Thyroid gland (tissue), 4 donors: ENCODE measurements around the gene BRWD1. TPM values are rescaled to one million over a fixed set of nuclear protein-coding genes. Genes with fewer than 3 reads are reported as not detected.

Source experiments
- DNase-seq, 2 donors: peaks; one replicate each; pipeline ENCODE4 v3.0.0-alpha.2; 2019
- H3K27ac ChIP-seq, 3 donors: fragments of 200-600 bp; sonication (generic); 1 replicate in 2 of 3; 2 replicates in 1 of 3; pipeline ENCODE4 v1.5.1; 2016 to 2019; ENCODE audit warnings: mild to moderate bottlenecking in 1 of 3, moderate library complexity in 1 of 3
- H3K27me3 ChIP-seq: fragments of 200-600 bp; sonication (generic); one replicate; pipeline ENCODE4 v1.5.1; 2019
- H3K36me3 ChIP-seq, 2 donors: fragments of 200-600 bp; sonication (generic); one replicate each; pipeline ENCODE4 v1.5.1; 2016 to 2019
- H3K4me1 ChIP-seq, 2 donors: fragments of 200-600 bp; sonication (generic); one replicate each; pipeline ENCODE4 v1.5.1; 2017 to 2019
- H3K4me3 ChIP-seq, 3 donors: fragments of 200-600 bp; sonication (generic); replicated peaks in 1 of 3; 1 replicate in 2 of 3; 2 replicates in 1 of 3; pipeline ENCODE4 v1.5.1; 2016; ENCODE audit warnings: mild to moderate bottlenecking in 1 of 3
- H3K9me3 ChIP-seq: fragments of 200-600 bp; sonication (generic); one replicate; pipeline ENCODE4 v1.5.1; 2017
- CTCF ChIP-seq, 6 experiments: fragments of 200-600 bp in 3 of 6; fragments of 450-650 bp in 3 of 6; sonication (generic) in 3 of 6; IDR thresholded peaks; one replicate each; pipeline ENCODE4 v1.5.1; 2016 to 2019; ENCODE audit warnings: antibody characterized with exemption in 6 of 6, mild to moderate bottlenecking in 2 of 6, inconsistent platforms in 1 of 6, moderate library complexity in 1 of 6
- POLR2A ChIP-seq, 2 donors: fragments of 450-650 bp; IDR thresholded peaks; one replicate each; pipeline ENCODE4 v1.6.1; 2017; ENCODE audit warnings: antibody characterized with exemption in 2 of 2, mild to moderate bottlenecking in 2 of 2, moderate library complexity in 1 of 2
- WGBS, 2 donors: methylation state at CpG; one replicate each; pipeline ENCODE4 v1.1.5; 2017; 5-methylcytosine and 5-hydroxymethylcytosine counted together
- intact Hi-C: fragments of 100-400 bp; cut with DNase I; formaldehyde crosslinking; loops from one replicate; pipeline ENCODE4 v1.15.1; 2023
- total RNA-seq, 4 donors: library from RNA; depleted of rRNA; stranded (reverse); fragments of >200 nt; gene quantifications; one replicate each; pipeline ENCODE4 v1.2.3, GENCODE V29; 2016

Gene BRWD1
- total RNA-seq, 4 donors from 2014 or later = 66.6 to 125 (median 85.3) TPM

GRCh38 chr21:39187141-39187540, 126.3 kb downstream of the BRWD1 start:
- H3K36me3 ChIP-seq = no peaks in the 10 kb centered on the region
- TF ChIP-seq POLR2A (IDR thresholded peaks at IDR 0.05) (no peak), CTCF (IDR thresholded peaks at IDR 0.05) (no peak)
- intact Hi-C loops = no loop called here

GRCh38 chr21:39186676-39187075, 126.8 kb downstream of the BRWD1 start:
- no peaks in the 10 kb centered on the region for H3K9me3 ChIP-seq
- DNase-seq = no peak
- H3K4me1 ChIP-seq = peaks cover 45 to 46% of the 10 kb centered on the region in 2 donors
- peak overlapping the region in 2 of 3 donors; percentile 39 to 67 for H3K27ac ChIP-seq
- intact Hi-C loops = no loop called here
- H3K4me3 ChIP-seq = no peak overlapping the region
- no peaks in the 10 kb centered on the region for H3K27me3 ChIP-seq
- no peak for TF ChIP-seq POLR2A (IDR thresholded peaks at IDR 0.05)
- TF ChIP-seq CTCF (IDR thresholded peaks at IDR 0.05) = no peak
- no peaks in the 10 kb centered on the region for H3K36me3 ChIP-seq

More at GRCh38 chr21:39187141-39187540, 126.3 kb downstream of the BRWD1 start:
- H3K4me3 ChIP-seq = no peak overlapping the region
- no peaks in the 10 kb centered on the region for H3K27me3 ChIP-seq
- WGBS, 2 donors = 81 to 82% methylated on average over 5 of the region's 5 CpGs
- peaks cover 40 to 41% of the 10 kb centered on the region in 2 donors for H3K4me1 ChIP-seq
- H3K9me3 ChIP-seq = no peaks in the 10 kb centered on the region
- peak overlapping the region in 2 of 3 donors; percentile 39 to 67 for H3K27ac ChIP-seq
- no peak for DNase-seq

GRCh38 chr21:39185157-39185556, 128.3 kb downstream of the BRWD1 start:
- no peaks in the 10 kb centered on the region for H3K27me3 ChIP-seq
- TF ChIP-seq POLR2A (IDR thresholded peaks at IDR 0.05) (no peak), CTCF (IDR thresholded peaks at IDR 0.05) (no peak)
- no peak overlapping the region for H3K27ac ChIP-seq
- intact Hi-C loops = no loop called here
- 71 to 90% methylated on average over 2 of the region's 2 CpGs for WGBS, 2 donors
- no peaks in the 10 kb centered on the region for H3K36me3 ChIP-seq
- H3K4me3 ChIP-seq = no peak overlapping the region
- no peak for DNase-seq
- H3K4me1 ChIP-seq = peaks cover 45 to 49% of the 10 kb centered on the region in 2 donors
- H3K9me3 ChIP-seq = no peaks in the 10 kb centered on the region

GRCh38 chr21:39184050-39184980, 129.1 kb downstream of the BRWD1 start:
- Histone ChIP-seq H3K27me3 (no peaks in the 10 kb centered on the region), H3K27ac (peak overlapping the region; percentile 85 to 94 (median 88)), H3K4me1 (peaks cover 40 to 43% of the 10 kb centered on the region in 2 donors), H3K9me3 (no peaks in the 10 kb centered on the region), H3K4me3 (peak overlapping the region; percentile 36 to 73 (median 71)), H3K36me3 (no peaks in the 10 kb centered on the region)
- WGBS, 2 donors = 3 to 4% methylated on average over 22 of the region's 22 CpGs
- intact Hi-C loops = no loop called here
- TF ChIP-seq POLR2A (IDR thresholded peaks at IDR 0.05) (peak in 1 of 2 donors; percentile 70), CTCF (IDR thresholded peaks at IDR 0.05) (no peak)
- DNase-seq = no peak
